GM20431 (cell line): Measurements from ENCODE around the gene LZTFL1.

Source experiments
- in situ Hi-C: fragments of 300-500 bp; cut with MseI, MboI; formaldehyde crosslinking; loops from one replicate; pipeline ENCODE4 v1.15.0; 2020; ENCODE audit warnings: low sequenced_read_pairs; ENCODE audit not compliant: unreplicated experiment

LZTFL1 gene

DNA sequence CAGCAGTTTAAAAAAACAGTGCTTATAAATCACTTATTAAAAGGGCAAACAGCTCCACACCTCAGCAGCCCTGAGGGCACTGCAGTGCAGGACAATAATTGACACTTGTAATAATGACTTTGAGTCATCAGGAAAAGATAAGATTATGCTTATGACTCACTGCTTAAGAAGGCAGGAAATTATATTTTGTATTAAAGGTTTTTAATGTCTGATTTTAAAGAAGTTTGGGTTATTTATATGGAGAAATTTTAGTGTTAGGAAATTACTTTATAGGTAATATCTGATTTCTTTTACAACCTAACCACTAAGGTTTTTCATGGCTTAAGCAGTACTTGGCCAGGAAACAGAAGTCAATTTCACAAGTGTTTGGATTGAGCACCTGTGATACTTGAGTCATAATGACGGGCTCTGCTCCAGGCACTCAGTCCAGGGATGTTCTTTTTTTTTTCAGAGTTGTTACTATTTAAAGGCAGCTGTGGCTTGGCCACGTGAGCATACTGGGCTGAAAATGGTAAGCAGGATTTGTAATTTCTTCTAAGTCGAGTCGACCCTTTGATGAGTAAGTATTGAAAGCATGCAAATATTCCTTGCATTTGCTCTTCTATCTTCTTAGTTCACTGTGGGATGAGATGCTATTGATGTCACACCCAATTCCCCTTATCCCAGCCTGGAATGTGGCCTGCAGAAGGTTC, 23.9 kb downstream of the LZTFL1 start:
- in situ Hi-C loops: no loop called here

DNA sequence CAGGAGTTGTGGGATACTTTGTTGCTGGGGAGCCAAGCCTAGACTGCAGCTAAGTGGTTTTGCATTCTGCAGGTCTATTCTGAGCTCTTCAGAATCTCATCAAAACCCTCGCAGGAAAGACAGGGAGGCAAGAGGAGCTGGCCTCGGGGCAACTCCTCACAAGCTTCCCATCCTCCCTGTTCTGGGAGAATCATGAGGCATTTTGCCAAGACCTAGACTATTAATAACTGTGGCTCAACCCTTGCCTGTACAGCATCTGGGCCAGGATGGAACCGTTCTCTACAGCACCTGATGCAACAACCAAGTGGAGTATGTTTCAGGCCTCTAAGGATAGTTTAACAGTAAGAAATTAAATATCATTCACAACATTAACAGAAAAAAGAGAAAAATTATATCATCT, 25.4 kb downstream of the LZTFL1 start:
- in situ Hi-C loops: no loop called here

DNA sequence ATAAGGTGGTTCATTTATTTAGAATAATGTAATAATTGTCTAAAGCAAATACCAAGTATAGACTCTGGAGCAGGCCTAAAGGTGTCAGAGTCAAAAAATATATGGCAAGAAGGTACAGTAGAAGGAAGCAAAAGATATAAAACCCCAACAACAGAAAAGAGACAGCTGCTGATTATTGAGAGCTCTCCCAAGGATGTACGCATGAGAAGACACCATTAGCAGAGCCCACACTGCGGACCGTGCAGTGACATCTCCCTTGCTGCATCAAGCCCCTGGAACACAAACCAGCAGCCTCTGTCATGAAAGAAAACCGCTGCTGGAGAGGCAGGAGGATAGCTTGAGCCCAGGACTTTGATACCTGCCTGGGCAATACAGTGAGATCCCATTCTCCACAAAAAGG, 27.6 kb downstream of the LZTFL1 start:
- in situ Hi-C loops: no loop called here

DNA sequence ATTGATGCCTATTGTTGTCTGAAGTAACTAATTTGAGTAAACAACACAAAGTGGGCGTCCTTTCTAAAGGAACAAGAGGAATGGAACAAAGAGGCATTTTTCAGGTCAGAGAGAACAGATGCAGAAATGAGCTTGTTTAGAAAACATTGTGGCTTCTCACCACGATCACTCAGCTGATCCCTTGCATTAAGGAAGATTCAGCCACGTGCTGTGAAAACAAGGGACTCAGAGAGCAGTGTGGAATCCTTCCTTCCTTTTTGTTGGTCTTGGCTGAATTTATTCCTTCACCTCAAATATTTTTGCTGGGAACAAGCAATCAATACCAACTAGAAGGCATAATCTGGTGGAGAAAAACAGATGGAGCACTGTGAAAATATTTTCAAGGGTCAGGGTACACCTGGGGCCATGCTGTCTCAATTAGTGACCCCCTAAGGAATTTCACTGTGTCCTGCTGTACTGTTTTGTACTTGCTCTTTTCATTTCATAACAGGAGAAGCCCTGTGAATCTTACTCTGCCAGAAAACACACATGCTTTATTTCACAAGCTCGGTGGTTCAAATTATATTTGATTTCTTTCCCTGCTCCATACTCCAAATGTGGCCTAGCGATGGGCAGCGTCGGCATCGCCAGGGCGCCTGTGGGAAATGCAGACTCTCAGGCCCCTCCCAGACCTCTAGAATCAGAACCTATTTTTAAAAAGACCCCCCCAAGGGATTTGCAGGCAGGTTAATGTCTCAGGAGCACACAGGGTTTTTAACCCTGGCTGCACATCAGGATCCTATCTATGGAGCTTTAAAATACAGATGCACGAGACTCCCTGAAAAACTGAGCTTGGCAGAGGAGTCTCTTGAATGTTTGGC, 34.0 kb downstream of the LZTFL1 start:
- in situ Hi-C loops: no loop called here

DNA sequence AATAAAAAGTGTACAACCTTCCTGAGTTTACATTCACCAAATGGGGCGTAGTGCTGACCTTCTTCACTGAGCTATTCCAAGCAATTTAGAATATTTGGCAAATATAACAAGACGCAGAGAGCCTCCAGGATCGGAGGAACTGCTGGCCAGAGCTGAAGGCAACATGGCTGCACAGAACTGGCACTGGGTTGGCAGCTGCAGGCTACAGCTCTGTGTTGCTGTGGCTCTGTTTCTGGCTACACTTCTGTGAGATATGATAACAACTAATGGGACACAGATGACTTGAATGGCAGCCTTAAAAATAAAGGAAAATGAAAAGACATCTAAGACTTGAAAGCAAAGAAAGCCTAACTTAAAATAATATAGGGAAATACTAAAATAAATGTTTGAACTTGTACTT, 34.8 kb downstream of the LZTFL1 start:
- in situ Hi-C loops: no loop called here

DNA sequence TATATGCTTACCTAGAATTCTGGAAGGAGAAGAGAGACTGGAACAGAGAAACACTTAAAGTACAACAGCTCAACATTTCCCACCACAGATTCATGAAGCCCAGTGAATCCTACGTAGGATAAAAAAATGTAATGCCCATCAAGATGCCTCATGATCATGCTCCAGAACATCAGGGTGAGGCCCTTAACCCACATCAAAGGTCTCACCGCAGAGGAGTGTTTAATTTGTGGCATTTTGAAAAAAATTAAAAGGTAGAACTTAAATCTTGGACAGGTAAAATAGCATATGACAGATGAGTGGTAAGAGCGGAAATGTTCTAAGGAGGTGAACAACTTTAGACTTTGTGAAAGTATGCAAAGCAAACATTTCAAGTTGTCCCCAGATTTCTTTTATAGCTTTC, 35.8 kb downstream of the LZTFL1 start:
- in situ Hi-C loops: no loop called here

DNA sequence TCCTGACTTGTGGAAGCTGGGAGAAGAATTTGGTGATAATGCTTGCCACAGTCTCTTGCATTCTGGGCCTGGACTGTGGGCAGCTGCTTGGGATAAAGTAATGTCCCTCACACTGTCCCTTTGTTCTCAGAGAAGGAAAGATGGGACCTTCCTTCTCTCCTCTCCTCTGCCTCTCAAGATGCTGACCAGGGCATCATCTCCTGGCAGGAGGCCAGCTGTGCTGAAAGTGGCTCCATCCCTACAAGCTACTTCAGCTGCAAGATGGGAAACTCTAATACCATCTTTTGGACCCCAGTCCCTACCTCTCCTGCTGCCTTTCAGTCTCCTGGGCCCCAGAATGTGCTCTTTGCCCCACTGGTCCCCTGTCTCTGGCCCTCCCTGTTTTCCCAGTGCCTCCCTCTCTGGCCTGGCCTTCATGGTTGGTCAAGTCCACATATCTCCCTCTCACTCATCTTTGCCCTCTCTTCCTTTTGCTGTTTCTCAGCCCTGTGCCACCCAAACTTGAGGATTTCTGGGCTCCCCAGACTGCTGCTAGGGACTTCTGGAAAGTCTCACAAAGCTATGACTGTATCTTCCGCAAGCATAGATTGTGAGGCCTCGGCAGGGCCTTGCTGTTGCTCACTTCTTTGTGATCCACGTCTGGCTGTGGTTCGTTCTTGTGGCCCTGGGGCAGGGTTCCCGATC, 38.5 kb downstream of the LZTFL1 start:
- in situ Hi-C loops: no loop called here

DNA sequence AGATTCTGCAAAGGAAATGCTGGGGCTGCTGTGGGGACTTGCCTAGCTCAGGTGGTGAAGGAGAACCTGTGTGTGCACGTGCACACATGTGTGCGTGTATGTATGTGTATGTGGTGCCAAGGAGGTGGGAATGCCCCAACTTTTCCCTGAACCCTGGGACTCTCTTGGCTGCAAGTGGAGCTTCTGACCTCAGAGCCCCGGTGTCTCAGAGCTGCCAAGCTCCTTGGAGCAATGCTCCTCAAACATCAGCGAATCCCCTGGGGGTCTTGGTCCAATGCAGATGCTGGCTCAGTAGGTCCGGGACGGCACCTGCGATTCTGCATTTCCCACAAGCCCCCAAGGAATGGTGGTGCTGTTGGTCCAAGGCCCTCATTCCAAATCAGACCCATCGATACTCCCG, 39.8 kb downstream of the LZTFL1 start:
- in situ Hi-C loops: no loop called here

DNA sequence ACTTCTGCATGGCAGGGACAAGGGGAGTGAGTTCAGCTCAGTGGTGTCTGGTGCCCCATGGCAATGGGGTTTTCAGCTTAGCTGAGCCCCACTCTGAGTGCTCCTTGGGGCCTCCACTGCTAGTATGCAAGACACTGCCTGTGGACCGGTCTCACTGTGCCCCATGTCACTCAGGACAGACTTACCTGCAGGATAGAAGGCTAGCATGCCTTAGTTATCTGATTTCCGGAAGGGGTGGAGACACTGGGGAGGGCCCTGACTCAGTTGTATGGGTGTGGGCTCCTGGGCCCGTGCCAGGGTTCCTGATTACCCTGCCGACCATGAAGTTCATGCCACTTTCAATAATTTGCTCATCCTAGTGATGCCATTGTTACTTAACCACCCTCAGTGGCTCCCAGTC, 41.3 kb downstream of the LZTFL1 start:
- in situ Hi-C loops: no loop called here

DNA sequence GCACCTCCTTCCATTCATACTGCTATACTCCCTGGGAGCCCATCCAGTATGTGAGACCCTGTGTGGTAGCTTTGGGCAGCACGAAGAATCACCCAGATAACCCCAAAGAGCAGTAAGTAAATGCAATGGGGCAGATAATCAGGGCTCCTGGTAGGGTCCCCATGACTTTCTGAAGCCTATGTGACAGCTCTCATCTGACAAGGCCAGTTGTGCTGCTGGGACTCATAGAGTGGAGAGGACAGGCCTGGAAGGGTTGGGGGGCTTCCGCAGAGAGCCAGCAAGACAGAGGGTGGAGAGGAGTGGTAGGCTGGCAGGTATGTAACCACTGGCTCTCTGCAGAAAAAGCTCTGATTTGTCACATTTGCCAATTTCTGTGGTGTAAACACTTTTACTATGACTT, 42.3 kb downstream of the LZTFL1 start:
- in situ Hi-C loops: no loop called here

DNA sequence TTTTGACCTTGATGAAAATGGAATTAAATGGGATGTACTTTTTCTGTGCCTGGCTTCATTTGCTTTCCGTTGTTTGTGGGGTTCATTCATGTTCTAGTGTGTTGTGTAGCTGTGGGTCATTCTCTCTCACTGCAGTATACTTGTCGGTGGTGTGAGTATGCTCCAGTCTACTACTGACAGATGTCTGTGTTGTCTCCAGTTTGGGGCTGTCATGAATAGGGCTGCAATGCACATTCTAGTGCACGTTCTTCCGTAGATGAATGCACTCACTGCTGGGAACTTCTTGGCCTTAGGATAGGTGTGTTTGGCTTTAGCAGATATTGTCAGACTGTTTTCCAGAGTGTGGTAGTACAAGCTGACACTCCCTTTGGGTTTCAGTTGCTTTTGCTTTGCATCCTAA, 43.9 kb downstream of the LZTFL1 start:
- in situ Hi-C loops: no loop called here

DNA sequence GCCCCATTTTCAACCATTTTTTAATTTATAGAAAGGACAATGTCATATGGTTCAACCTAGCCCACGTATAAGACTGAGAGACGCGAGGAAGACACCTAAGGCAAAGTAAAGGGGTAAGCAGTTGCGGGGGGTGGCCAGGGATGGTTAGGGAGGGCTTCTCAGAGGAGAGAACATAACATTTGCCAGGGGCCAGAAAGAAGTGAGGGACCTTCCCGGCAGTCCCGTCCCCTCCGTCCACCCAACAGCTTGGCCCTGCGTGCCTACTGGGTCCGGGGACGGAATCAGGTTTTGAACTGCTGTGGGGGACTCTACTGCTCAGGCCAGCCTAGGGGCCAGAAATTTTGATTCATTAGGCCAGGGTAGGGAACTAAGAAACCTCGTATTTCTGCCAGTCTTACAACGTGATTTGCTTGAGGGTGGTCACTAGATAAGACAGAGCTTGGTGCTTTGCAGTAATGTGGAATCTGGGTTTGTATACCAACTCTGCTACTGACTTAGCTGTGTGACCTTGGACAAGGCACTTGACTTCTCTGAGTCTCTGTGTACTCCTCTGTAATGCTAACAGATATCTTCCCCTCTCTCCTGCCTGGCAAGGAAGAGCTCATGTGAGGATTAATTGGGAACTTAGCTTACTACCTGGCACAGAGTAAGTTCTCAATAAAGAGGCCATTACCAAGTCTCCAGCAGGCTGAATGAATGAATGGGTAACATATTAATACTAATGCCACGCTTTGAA, 44.8 kb downstream of the LZTFL1 start:
- in situ Hi-C loops: no loop called here

DNA sequence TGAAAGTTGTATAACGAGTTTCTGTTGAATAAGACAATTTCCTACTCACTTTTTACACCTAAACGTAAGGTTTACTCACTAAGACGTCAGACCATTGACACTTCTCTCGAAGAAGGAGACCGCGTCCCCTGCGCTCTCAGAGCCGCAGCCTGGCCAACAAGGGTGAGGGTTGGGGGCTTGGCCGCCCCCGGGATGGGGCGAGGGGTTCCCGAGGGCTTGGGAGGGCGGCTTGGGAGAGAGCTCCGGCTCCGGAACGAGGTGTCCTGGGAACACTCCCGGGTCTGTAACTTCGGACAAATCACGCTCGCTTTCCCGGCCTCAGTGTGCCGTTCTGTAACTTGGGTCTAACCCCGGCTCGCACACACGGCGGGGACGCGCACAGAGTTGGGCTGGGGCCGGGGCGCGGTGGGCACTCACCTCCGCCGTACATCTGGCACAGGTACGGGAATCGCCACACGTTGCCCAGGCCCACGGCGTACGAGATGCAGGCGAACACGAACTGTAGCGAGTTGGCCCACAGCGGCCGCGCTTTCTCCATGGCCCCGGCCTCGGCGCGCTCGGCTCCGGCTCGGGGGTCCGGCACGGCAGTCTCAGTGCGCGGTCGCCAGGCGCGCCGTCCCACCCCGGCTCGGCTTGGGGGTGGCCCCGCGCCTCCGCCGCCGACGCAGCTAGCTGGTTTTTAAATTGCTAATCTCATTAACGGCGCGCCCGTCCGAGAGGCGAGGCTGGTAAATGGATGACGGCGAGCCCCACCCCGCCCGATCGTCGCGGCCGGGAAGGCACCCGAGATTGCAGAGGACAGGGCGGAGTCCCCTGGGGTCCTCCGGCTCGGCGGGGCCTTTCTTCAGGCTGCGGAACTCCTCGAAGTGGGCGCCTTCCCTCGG, 45.8 kb downstream of the LZTFL1 start, which contains the start of gene SLC6A20:
SLC6A20 (minus strand) TSS at position 655 of the 884 bp plus-strand sequence; CDS start at position 538, 117 bp downstream.
- in situ Hi-C loops: no loop called here

DNA sequence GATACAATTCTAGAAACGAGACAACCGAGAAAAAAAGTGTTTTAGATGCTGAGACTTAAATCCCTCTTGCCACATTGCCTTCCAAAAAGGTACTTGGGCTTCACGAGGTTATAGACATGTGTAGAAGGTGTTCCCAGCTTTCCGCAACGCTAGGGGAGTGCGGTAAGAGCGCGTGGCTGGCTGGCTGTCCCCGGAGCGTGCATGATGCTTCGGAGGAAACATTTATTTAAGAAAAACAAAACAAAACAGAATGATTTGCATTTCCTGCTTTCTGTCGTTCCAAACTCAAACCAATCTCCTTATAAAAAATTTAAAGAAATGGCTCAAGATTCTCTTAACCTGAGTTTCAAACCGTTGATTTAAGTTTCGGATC, 46.4 kb downstream of the LZTFL1 start:
- in situ Hi-C loops: no loop called here

DNA sequence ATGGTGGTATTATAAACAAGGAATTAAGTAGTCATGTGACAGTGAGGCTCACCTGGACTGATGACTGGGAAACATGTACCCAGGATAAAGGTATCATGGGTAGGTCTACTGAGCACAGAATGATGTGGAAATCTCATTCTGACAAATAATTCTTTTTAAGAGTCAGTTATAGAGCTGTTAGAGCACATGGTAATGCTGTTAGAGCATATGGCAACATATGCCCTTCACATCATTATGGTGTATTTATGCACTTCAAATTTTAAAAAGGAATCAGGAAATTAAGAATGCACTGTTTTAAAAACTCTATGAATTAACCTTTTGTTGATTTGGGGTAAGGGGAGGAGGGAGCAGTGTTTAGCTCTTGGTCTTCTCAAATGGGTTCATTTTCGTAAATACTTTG, 47.3 kb downstream of the LZTFL1 start:
- in situ Hi-C loops: no loop called here

DNA sequence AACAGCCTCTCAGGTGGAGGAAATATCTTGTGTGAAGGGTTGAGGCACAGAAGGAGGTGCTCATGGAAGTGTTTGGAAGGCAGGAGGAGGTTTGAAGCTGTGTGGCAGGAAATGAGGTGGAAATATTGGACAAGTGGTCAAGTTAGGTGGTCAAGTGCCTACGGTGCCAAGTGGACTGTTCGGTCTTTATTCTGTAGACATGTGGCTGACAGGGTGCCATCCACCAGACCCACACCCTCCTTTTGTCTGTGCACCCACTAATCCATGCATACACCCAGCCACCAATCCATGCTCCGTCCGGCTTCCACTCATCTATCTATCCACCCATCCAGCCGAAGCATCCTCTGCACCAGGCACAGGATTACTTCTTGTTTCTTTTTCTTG, 47.8 kb downstream of the LZTFL1 start:
- in situ Hi-C loops: no loop called here

DNA sequence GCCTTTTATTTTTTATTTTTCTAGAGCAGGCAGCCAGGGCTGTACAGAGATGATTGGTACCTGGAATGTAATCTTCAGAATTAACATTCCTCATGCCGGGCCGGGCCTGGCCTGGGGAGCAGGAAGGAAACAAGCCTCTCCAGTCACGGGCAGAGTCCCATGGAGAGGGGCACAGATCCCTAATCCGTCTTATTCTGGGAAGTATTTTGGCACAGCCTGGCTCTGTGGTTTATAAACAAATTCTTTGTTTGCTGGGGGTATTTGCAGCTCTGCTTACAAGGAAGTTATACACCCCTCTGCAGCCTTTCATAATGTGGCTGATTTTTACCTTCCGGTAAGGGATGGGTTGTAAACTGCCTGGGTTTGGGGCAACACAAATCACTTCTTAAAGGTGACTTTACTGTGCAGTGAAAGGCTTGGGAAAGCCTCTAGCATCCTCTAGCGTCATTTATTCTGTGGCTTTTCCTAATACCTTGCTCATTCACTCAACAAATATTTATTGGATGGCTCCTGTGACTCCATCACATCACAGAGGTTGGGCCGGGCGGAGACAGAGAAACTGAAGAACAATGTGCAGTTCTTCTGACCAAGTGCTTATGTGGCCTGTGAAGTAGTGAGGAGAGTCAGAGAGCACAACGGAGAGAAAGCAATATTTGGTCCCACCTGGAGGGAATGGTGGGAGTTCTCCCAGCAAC, 48.3 kb downstream of the LZTFL1 start:
- in situ Hi-C loops: no loop called here

DNA sequence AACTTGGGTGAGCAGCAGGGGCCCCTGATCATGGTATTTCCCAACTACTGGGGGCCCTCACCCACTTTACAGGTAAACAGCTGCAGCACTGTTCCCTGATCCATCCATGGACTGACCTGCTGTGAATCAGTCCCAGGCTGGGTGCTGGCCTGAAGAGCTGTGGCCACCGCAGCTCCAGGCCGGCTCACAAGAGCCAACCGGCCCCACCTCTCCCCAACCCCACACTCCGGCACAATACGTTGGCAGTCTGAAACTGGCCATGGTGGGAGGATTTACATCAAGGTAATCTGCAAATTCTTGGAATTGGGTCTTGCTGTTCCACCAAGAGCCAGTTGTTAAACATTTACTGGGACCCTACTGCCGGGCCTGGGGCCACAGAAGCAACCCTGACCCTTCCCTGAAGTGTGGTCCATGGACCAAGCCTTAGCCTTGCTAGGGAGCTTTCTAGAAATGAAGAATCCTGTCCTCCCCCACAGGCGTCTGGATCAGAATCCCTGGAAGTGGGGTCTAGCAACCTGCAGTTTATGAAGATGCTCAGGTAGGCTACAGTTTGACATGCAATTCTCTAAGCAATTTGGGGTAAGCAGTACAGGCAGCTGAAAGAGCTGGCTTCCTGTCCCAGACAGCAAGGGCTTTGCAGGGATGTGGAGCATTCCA, 49.3 kb downstream of the LZTFL1 start:
- in situ Hi-C loops: no loop called here
